Neural cell (in vitro differentiated cells): ENCODE results near the gene PCDHA1.

Experiments used
- CTCF ChIP-seq: fragments of 450-650 bp; IDR thresholded peaks from 2 replicates; pipeline ENCODE4 v1.5.1; 2014; ENCODE audit warnings: antibody characterized with exemption, mild to moderate bottlenecking, moderate library complexity; ENCODE audit not compliant: poor library complexity, severe bottlenecking
- POLR2AphosphoS5 ChIP-seq: IDR thresholded peaks from 2 replicates; pipeline ENCODE4 v1.6.1; 2012
- RAD21 ChIP-seq: fragments of 450-650 bp; conservative IDR thresholded peaks from 2 replicates; pipeline ENCODE4 v1.6.1; 2014; ENCODE audit warnings: antibody characterized with exemption, mild to moderate bottlenecking, moderate library complexity
- REST ChIP-seq: IDR thresholded peaks from 2 replicates; pipeline ENCODE4 v1.6.1; 2012; ENCODE audit warnings: borderline replicate concordance

- TF ChIP-seq CTCF = peak; percentile 36
- TF ChIP-seq RAD21 = no peak
- no peak for TF ChIP-seq POLR2AphosphoS5
- TF ChIP-seq REST = no peak
Measured at GRCh38 chr5:140869555-140869886, 83.6 kb downstream of the PCDHA1 start.
